Activated T-cell treated with anti-CD3 and anti-CD28 coated beads, Interleukin-2, amount 50 U/mL, for 48 hours (primary cell): Measurements from ENCODE around the gene STK32C.

Experiments
- DNase-seq, 2 experiments: peaks; one replicate each; pipeline ENCODE4 v3.0.0-alpha.2; 2020

STK32C gene

GRCh38 chr10:132264306-132264950 lies 43.3 kb downstream of the STK32C start:
- no peak for DNase-seq

GRCh38 chr10:132263866-132264265 lies 43.9 kb downstream of the STK32C start:
- DNase-seq, result no peak

DNA sequence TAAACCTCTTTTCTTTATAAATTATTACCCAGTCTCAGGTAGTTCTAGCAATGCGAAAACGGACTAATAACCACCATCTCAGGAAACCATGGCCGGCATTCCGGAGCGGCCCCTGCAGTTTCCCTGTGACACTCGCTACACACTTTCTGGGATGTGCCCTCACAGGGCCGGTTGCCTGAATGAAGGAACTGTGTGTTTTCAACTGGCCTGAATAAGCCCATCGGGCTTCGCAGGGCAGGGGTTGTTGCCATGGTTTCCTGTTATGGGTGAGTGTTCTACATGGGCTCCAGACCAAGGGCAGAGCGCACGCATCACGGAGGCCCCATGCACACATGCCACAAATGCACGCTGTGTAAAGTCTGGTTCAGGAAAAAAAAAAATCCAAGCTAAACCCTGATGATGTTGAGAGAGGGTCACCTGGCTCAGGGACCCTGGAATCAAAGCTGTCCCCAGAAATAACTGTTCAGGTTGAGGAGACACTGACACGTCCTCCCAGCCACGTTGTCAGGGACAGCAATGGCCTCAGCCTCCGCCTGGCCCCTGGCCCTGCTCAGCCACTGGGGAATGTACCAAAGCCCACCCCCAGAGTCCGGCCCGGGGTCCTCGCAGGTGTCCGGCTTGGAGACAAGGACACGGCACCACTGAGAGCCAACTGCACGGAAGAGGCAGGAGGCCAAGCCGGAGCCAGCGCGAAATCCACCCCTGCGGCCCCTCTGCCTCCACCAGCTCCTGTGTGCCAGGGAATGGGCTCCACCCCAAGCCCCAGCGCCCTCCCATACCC lies 47.9 kb downstream of the STK32C start:
- DNase-seq, result no peak

- no peak for DNase-seq
These were observed 49.3 kb downstream of the STK32C start for GRCh38 chr10:132258423-132258822.

DNA sequence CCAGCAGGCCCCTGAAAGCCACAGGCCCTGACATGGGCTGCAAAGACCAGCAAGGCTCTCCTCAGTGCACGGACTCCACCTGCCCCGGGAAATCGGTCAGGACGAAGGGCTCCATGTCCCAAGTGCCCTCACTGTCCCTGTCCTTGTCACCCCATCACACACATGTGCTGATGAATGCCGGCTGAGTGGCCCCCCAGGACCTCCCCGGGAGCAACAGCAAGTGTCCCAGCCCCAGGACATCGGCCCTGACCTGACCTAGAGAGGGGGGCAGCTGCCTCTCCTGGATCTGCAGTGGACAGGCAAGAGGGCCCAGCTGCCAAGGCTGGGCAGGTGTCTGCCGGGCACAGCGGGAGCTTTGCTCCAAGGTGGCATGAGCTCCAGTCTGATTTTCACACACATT lies 49.8 kb downstream of the STK32C start:
- DNase-seq, result no peak

GRCh38 chr10:132257271-132257670 lies 50.5 kb downstream of the STK32C start:
- DNase-seq, result peak; percentile 66 to 74

GRCh38 chr10:132256866-132257265 lies 50.9 kb downstream of the STK32C start:
- DNase-seq, result no peak

- no peak for DNase-seq
These were observed 52.0 kb downstream of the STK32C start for GRCh38 chr10:132255489-132256344.

- DNase-seq, result no peak
These were observed 52.9 kb downstream of the STK32C start for GRCh38 chr10:132254841-132255240.

DNA sequence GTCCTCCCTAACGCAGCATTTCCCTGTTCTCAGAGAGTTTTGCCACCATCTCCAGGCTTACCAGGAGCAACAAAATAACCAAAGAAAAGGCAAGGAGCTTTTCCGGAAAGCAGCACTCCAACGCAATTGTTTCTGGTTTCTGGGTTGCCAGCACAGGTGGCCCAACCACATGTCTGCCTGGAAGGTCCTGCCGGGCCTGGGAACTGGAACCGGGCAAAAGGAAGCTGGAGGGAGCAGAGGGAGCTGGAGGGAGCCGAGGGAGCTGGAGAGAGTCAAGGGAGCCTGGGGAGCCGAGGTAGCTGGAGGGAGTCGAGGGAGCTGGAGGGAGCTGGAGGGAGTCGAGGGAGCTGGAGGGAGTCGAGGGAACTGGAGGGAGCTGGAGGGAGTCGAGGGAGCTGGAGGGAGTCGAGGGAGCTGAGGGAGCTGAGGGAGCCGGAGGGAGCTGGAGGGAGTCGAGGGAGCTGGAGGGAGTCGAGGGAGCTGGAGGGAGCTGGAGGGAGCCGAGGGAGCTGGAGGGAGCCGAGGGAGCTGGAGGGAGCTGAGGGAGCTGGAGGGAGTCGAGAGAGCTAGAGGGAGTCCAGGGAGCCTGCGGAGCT lies 54.6 kb downstream of the STK32C start:
- no peak for DNase-seq

GRCh38 chr10:132252412-132252811 lies 55.3 kb downstream of the STK32C start:
- DNase-seq, result no peak

- DNase-seq, result no peak
These were observed 55.8 kb downstream of the STK32C start for GRCh38 chr10:132251928-132252327.

DNA sequence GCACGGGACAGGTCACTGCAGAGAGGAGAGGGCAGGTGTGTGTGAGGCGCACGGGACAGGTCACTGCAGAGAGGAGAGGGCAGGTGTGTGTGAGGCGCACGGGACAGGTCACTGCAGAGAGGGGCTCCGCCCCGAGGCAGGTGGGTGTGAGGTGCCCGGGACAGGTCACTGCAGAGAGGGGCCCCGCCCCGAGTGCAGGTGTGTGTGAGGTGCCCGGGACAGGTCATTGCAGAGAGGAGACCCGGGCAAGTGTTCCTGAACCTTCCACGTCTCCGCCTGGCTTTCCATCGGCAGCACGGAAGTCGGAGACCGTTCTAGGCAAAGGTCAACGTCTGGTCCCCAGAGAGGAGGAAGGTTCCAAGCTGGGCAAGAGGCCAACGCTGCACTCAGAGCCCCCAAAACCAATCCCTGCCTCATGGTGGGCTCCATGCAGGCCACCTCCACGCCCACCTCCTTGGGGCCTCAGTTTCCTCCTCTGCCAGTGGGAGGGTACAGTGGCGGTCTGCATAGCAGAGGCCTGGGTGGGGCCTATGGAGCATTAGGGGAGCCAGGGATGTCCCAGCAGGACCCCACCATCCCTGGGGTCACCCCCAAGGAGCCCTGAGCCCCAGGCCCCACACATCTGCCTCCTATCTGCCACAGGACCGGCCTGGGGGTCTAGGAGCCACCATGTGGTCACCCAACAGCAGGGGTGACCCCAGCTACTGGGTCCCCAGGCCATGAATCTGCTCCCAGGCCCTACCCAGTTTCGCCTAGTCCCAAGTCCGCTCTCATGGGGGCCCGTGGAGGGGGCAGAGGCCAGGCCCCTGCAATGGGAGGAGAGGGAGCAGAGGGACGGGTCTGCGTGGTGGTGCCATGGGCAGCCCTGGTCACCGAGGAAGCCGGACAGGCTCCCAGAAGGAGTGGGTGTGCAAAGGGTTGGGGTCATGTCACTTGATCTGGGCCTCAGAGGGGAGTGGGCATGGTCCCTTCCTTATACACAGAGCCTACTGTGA lies 57.0 kb downstream of the STK32C start:
- DNase-seq, result no peak

- no peak for DNase-seq
These were observed 57.9 kb downstream of the STK32C start for GRCh38 chr10:132249824-132250375.

DNA sequence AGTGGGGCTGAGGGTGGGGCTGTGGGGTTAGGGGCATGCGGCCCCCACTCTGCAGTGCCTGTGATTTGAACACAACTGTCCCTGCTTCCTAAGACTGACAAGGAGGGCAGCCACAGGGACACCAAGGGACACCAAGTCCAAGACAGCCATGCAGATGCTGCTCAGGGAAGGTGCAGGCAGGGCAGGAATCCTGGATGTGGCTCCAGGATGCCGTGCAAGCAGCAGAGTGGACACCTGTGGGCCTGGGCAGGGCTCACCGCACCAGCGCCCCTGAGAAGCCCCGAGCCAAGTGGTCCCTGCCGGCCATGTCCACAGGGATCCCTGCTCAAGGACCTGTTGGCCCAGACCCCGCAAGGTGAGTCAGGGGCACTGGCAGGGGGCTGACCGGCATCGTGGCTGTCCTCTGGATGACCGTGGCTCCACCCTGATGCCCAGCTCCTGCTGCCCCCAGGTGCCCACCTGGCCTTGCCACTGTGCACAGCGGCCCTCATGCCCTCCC lies 58.5 kb downstream of the STK32C start:
- no peak for DNase-seq

GRCh38 chr10:132248455-132249225 lies 59.1 kb downstream of the STK32C start:
- peak; percentile 48 to 58 for DNase-seq

GRCh38 chr10:132247943-132248342 lies 59.8 kb downstream of the STK32C start:
- no peak for DNase-seq

- no peak for DNase-seq
These were observed 61.5 kb downstream of the STK32C start for GRCh38 chr10:132246296-132246695.

- DNase-seq, result no peak
These were observed 62.7 kb downstream of the STK32C start for GRCh38 chr10:132245056-132245455.

DNA sequence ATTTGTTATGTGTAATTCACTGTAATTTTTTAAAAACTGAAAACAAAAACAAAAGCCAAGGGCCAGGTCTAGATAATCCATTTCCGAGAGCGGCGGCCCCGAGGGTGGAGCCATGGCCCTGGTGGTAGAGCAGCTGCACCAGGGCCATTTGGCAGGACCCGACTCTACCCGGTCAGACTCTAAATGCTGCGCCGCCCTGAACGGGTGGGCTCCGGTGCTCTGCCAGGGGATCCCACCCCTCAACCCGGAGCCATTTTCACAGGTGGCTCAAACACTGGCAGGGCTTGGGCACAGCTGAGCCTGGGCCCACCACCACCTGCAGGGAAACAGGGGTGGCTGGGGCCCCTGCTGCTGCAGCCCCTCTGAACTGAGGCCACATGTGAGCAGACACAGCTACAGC lies 64.1 kb downstream of the STK32C start:
- no peak for DNase-seq

GRCh38 chr10:132243141-132243540 lies 64.6 kb downstream of the STK32C start:
- DNase-seq, result no peak
